Right renal pelvis (tissue), 4 donors: ENCODE data around the gene CDKN1C. TPM values are rescaled to one million over a fixed set of nuclear protein-coding genes. Genes with fewer than 3 reads are reported as not detected.

Source experiments
- DNase-seq, 4 donors: peaks; one replicate each; pipeline ENCODE4 v3.0.0-alpha.2; 2013; ENCODE audit warnings: low read depth in 4 of 4, low spot score in 3 of 4, missing footprints in 1 of 4
- polyA plus RNA-seq, 4 donors: library from polyadenylated mRNA; unstranded; fragments of 120-200 nt; gene quantifications; one replicate each; pipeline ENCODE4 v1.2.1, GENCODE V29; 2013; ENCODE audit not compliant: insufficient read length in 4 of 4

CDKN1C gene
- polyA plus RNA-seq, 4 donors: 115 to 166 (median 134) TPM

GRCh38 chr11:2870969-2871680 lies 14.4 kb downstream of the CDKN1C start:
- no peak for DNase-seq

- DNase-seq: no peak
Observed at GRCh38 chr11:2870460-2870859, 15.1 kb downstream of the CDKN1C start.

- no peak for DNase-seq
Observed at GRCh38 chr11:2869561-2870427, 15.8 kb downstream of the CDKN1C start.

DNA sequence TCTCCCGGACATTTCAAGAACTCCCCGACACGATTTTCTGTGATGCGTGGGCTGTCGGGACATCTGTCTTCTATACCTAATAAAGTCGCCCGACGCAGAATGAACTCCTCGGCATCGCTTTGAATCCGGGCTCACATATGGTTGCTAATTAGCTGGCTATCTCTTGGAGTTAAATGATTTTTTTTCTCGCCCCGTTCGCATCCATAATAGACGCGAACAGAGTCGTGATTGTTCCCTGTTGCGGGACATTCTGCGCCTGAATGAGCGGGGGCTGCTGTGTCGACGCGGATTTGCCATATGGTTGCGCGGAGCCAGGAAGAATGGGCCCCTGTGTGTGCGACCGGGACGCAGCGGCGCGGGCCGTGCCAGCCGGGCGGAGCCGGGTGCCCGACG lies 16.4 kb downstream of the CDKN1C start:
- DNase-seq: no peak

- no peak for DNase-seq
Observed at GRCh38 chr11:2868506-2869133, 17.0 kb downstream of the CDKN1C start.

GRCh38 chr11:2867722-2868505 lies 17.7 kb downstream of the CDKN1C start:
- no peak for DNase-seq

- DNase-seq: no peak
Observed at GRCh38 chr11:2867142-2867541, 18.4 kb downstream of the CDKN1C start.

DNA sequence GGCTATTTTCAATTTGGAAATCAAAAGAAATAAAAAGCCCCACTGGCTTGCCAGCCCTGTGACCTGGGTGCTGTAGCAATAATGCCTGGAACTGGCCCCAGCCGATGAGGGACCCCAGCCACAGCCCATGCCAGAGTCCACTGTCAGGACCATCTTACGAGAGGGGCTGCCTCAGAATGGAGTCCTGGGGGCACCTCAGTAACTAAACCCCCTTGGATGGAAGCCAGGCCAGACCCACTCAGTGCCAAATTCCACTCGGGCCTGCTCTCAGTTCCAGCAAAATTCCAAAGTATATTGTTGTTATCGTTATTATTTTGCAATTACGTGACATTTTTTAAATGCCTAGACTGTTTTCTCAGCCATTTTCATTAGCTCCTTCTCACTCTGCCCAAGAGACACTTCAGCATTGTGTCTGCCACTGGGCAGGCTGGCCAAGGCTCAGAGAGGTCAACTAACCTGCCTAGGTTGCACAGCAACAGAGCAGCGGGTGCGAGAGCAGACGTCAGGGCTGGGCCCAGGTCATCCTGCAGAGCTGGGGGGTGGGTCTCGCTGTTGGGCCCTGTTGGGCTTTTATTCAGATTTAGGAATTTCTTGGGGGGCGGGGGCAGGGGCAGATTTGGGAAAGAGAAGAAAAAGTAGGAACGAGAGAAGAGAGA lies 19.5 kb downstream of the CDKN1C start:
- no peak for DNase-seq

DNA sequence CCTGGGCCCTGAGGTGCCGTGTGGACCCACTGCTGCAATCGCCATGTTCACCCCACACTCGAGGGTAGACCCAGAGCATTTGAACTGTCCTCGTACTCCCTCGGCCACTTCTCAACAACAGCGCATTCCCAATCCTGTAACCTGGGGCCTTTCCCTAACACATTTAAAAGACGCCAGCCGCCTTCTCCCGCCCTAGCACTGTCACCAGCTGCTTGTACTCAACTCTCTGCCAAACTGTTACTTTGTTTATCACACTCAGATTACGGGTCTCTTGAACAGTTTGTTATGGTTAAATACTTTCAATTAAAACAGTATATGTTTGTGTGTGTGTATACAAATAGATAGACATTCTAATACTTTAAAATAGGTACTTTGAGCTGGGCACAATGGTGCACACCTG lies 20.7 kb downstream of the CDKN1C start:
- DNase-seq: no peak

GRCh38 chr11:2863276-2863618 lies 22.3 kb downstream of the CDKN1C start:
- no peak for DNase-seq

DNA sequence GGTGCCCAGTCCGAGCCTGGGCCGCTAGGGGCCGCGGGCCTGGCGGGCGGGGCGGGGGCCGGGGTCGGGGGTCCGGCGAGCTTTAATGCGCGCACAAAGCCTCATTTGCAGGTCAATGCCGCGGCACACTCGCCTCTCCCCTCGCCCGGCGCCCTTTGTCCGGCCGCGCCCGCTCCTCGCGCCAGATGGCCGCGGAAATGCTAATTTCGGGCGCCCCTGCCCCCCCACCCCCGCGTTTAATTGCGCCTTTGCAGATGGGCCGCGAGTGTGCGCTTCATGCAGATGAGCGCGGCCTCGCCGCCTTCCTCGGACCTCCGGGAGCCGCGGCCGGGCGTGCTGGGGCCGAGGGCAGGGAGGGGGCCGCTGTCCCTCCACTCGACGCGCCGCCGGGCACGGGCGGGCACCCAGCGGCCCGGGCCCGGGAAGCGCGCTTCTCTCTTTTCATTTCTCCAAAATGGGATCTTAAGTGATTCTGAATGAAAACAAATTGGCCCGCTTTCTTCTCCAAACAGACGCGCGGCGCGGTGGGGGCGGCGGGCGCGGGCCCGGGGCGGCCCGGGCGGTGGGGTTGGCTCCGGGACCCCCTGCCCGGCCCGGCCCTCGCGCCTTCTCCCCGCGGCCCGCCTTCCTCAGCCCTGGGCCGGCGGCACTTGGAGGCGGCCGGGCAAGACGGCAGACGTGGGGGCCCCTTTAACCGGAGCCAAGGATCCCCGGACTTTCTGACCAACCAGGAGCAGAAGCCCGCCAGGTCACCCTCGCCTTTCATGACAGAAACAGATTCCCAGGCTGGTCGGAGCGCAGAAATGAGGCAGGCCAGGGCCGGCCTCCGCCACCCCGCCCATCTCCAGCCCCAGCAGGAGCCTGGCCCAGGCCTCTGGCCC lies 22.9 kb downstream of the CDKN1C start:
- no peak for DNase-seq

GRCh38 chr11:2860636-2861035 lies 24.9 kb downstream of the CDKN1C start:
- no peak for DNase-seq

GRCh38 chr11:2859699-2860037 lies 25.9 kb downstream of the CDKN1C start:
- no peak for DNase-seq

DNA sequence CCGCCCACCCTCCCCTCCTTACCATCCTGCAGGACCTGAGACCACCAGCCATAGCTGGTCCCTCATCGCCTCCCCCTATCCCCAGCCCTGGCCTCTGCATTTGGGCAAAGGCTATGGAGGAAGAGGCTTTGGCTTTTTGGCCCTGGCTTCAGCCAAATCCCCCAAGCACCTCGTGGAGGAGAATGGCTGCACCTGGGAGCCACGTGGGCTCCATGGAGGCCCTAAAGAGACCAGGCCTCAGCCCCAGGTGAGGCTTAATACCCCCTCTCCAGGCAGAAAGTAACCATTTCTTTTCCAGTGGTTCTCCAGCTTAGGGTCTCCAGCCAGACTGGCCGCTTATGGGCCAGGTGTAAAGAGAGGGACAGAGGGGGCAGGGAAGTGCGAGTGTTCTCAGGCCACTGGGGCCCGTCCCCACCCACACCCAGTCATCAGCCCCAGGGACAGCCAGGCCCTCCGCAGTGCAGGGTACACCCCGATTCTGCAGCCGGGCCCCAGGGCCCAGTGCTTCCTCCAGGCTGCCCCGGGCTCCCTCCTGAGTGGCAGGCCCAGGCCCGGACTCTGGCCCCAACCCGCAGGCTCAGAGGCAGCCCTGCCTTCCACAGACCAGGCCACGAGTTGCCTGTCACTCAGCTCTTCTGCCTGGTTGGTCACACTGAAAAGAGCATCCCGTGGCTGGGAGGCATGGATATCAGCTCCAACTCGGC lies 26.4 kb downstream of the CDKN1C start:
- DNase-seq: no peak

GRCh38 chr11:2857918-2858317 lies 27.7 kb downstream of the CDKN1C start:
- DNase-seq: no peak

- DNase-seq: no peak
Observed at GRCh38 chr11:2857276-2857675, 28.3 kb downstream of the CDKN1C start.

GRCh38 chr11:2855162-2855561 lies 30.4 kb downstream of the CDKN1C start:
- no peak for DNase-seq

DNA sequence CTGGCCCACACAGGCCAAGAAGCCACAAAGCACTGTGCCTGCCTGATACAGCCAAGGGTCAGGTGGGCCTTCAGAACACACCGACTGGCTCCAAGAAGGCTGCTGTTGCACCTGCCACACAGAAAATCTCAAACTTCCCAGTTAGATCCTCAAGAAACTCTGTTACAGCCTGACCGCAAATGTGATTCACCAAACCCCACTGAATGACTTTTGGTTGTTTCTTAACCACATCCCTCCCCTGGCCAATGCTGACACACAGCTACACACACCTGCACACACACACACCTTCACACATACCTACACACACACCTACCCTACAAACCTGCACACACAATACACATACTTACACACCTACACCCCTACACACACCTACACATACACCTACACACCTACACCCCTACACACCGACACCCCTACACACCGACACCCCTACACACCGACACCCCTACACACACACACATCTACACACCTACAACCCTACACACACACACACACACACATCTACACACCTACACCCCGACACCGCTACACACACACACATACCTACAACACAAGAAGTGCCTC lies 31.5 kb downstream of the CDKN1C start:
- DNase-seq: no peak

DNA sequence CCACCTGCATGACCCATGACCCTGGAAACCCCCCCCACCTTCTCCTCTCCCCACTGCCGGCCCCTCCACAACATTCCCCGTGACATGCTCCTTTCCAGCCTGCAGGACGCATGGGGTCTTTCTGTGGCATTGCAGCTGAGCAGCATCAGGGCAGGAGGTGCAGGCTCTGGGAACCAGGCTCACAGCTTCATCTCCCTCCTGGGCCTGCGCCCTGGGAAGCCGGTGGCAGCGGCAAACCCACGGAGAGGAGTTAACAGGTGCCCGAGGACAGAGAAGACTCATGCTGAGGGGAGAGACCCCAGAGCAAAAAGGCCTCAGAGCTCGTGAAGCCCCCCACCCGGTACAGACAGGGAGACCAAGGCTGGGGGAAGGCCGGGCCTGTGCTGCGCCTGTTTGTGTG lies 32.2 kb downstream of the CDKN1C start:
- no peak for DNase-seq
